SK-N-SH (cell line): Measurements from ENCODE around the gene PGD.

Source experiments
- EP300 ChIP-seq, 2 experiments: IDR thresholded peaks; 2 replicates each; pipeline versions ENCODE4 v1.4.0 to v1.6.1; 2012; ENCODE audit warnings: borderline replicate concordance in 1 of 2, low read depth in 1 of 2, low read length in 1 of 2
- EZH2phosphoT487 ChIP-seq: fragments of 200-600 bp; sonication (generic); IDR thresholded peaks from 2 replicates; pipeline ENCODE4 v1.6.1; 2017; ENCODE audit warnings: low read depth, mixed run types, mild to moderate bottlenecking, antibody characterized with exemption, moderate library complexity, borderline replicate concordance
- GATA2 ChIP-seq: sonication (generic); formaldehyde crosslinking; IDR thresholded peaks from 2 replicates; pipeline ENCODE4 v1.5.0; 2020; ENCODE audit warnings: mild to moderate bottlenecking, missing genetic modification reagents
- JUND ChIP-seq: IDR thresholded peaks from 2 replicates; pipeline ENCODE4 v1.4.0; 2012
- NFIC ChIP-seq: IDR thresholded peaks from 2 replicates; pipeline ENCODE4 v1.4.0; 2012; ENCODE audit warnings: borderline replicate concordance
- NRF1 ChIP-seq: IDR thresholded peaks from 2 replicates; pipeline ENCODE4 v1.6.1; 2012; ENCODE audit warnings: low read depth, mild to moderate bottlenecking, low read length
- POLR2AphosphoS5 ChIP-seq: IDR thresholded peaks from 2 replicates; pipeline ENCODE4 v1.6.1; 2012; ENCODE audit warnings: low read depth, low read length
- SIN3A ChIP-seq: IDR thresholded peaks from 2 replicates; pipeline ENCODE4 v1.6.1; 2012; ENCODE audit warnings: low read depth, mild to moderate bottlenecking, low read length, moderate library complexity, borderline replicate concordance
- TAF1 ChIP-seq: IDR thresholded peaks from 2 replicates; pipeline ENCODE4 v1.6.1; 2012; ENCODE audit warnings: low read depth, mild to moderate bottlenecking, low read length, moderate library complexity, borderline replicate concordance
- USF2 ChIP-seq: fragments of 150-350 bp; IDR thresholded peaks from 2 replicates; pipeline ENCODE4 v1.6.1; 2017; ENCODE audit warnings: antibody characterized with exemption, low read length, low read depth, borderline replicate concordance
- TF ChIP-seq, protein P1 (sequence below): IDR thresholded peaks from 2 replicates; pipeline ENCODE4 v1.4.0; 2012; ENCODE audit warnings: low read depth
- TF ChIP-seq, protein P2 (sequence below): fragments of 200-600 bp; sonication (generic); IDR thresholded peaks from 2 replicates; pipeline ENCODE4 v1.6.1; 2017; ENCODE audit warnings: antibody characterized with exemption, mild to moderate bottlenecking, moderate library complexity
- TF ChIP-seq, protein P3 (sequence below): IDR thresholded peaks from 2 replicates; pipeline ENCODE4 v1.4.0; 2012; ENCODE audit warnings: low read depth, borderline replicate concordance

GRCh38 chr1:10396870-10397269, 2.0 kb upstream of the PGD start:
- TF ChIP-seq, protein P1, sequence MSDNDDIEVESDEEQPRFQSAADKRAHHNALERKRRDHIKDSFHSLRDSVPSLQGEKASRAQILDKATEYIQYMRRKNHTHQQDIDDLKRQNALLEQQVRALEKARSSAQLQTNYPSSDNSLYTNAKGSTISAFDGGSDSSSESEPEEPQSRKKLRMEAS = no peak
- TF ChIP-seq EZH2phosphoT487 (no peak), JUND (no peak), SIN3A (no peak), TAF1 (no peak), POLR2AphosphoS5 (no peak), USF2 (no peak), NRF1 (no peak), NFIC (no peak), GATA2 (no peak), EP300 (IDR thresholded peaks at IDR 0.05; ENCODE audit: borderline replicate concordance in 1 of 2, low read depth in 1 of 2, low read length in 1 of 2) (no peak)
- TF ChIP-seq, protein P2, sequence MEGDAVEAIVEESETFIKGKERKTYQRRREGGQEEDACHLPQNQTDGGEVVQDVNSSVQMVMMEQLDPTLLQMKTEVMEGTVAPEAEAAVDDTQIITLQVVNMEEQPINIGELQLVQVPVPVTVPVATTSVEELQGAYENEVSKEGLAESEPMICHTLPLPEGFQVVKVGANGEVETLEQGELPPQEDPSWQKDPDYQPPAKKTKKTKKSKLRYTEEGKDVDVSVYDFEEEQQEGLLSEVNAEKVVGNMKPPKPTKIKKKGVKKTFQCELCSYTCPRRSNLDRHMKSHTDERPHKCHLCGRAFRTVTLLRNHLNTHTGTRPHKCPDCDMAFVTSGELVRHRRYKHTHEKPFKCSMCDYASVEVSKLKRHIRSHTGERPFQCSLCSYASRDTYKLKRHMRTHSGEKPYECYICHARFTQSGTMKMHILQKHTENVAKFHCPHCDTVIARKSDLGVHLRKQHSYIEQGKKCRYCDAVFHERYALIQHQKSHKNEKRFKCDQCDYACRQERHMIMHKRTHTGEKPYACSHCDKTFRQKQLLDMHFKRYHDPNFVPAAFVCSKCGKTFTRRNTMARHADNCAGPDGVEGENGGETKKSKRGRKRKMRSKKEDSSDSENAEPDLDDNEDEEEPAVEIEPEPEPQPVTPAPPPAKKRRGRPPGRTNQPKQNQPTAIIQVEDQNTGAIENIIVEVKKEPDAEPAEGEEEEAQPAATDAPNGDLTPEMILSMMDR = no peak
- TF ChIP-seq, protein P3, sequence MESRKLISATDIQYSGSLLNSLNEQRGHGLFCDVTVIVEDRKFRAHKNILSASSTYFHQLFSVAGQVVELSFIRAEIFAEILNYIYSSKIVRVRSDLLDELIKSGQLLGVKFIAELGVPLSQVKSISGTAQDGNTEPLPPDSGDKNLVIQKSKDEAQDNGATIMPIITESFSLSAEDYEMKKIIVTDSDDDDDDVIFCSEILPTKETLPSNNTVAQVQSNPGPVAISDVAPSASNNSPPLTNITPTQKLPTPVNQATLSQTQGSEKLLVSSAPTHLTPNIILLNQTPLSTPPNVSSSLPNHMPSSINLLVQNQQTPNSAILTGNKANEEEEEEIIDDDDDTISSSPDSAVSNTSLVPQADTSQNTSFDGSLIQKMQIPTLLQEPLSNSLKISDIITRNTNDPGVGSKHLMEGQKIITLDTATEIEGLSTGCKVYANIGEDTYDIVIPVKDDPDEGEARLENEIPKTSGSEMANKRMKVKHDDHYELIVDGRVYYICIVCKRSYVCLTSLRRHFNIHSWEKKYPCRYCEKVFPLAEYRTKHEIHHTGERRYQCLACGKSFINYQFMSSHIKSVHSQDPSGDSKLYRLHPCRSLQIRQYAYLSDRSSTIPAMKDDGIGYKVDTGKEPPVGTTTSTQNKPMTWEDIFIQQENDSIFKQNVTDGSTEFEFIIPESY = no peak
